MCF 10A (cell line): Measurements from ENCODE around the gene C3orf62. TPM values are rescaled to one million over a fixed set of nuclear protein-coding genes. Genes with fewer than 3 reads are reported as not detected.

Experiments used
- BruUV-seq: library from RNA; stranded (reverse); fragments of 400-500 nt; replicated peaks from 2 replicates; lab custom pipeline; 2021; lab: Mats Ljungman, UMichigan
- CTCF ChIA-PET: fragments of 300-600 bp; sonication (Branson Sonifier 250); formaldehyde crosslinking; extraction: SDS; loops from one replicate; lab custom pipeline; 2021; ENCODE audit warnings: antibody characterized with exemption, inconsistent platforms; lab: Yijun Ruan, JAX
- POLR2A ChIA-PET: fragments of 300-600, 350-650 bp; sonication (Branson Sonifier 250); formaldehyde crosslinking; extraction: SDS; loops from one replicate; lab custom pipeline; 2020; ENCODE audit warnings: antibody characterized with exemption, inconsistent platforms; lab: Yijun Ruan, JAX
- DNase-seq: peaks from one replicate; pipeline ENCODE4 v3.0.0-alpha.2; 2018; ENCODE audit not compliant: unreplicated experiment
- H3K27ac Mint-ChIP-seq: one replicate; pipeline ENCODE4 v1.8.0; 2022; ENCODE audit warnings: mild to moderate bottlenecking, low read depth, mixed read lengths; ENCODE audit not compliant: unreplicated experiment
- H3K27me3 Mint-ChIP-seq: one replicate; pipeline ENCODE4 v1.8.0; 2022; ENCODE audit warnings: mixed read lengths; ENCODE audit not compliant: insufficient read depth, unreplicated experiment
- H3K36me3 Mint-ChIP-seq: one replicate; pipeline ENCODE4 v1.8.0; 2022; ENCODE audit warnings: mild to moderate bottlenecking, moderate library complexity, mixed read lengths; ENCODE audit not compliant: insufficient read depth, unreplicated experiment
- H3K4me1 Mint-ChIP-seq: one replicate; pipeline ENCODE4 v1.8.0; 2022; ENCODE audit warnings: mixed read lengths; ENCODE audit not compliant: insufficient read depth, unreplicated experiment
- H3K4me3 Mint-ChIP-seq: one replicate; pipeline ENCODE4 v1.8.0; 2022; ENCODE audit warnings: mild to moderate bottlenecking, moderate library complexity, mixed read lengths; ENCODE audit not compliant: unreplicated experiment
- H3K9me3 Mint-ChIP-seq: one replicate; pipeline ENCODE4 v1.8.0; 2022; ENCODE audit warnings: mixed read lengths; ENCODE audit not compliant: unreplicated experiment
- intact Hi-C: fragments of 100-400 bp; cut with micrococcal nuclease; formaldehyde crosslinking; loops from 2 replicates; pipeline ENCODE4 v1.14.1; 2022
- total RNA-seq: library from RNA; stranded (reverse); gene quantifications from 2 replicates; pipeline ENCODE4 v1.2.3, GENCODE V29; 2022
- TF ChIP-seq, protein P1 (sequence below): fragments of 200-600 bp; IDR thresholded peaks from one replicate; pipeline ENCODE4 v1.8.0; 2022; ENCODE audit warnings: antibody characterized with exemption, mild to moderate bottlenecking; ENCODE audit not compliant: unreplicated experiment

C3orf62 gene
- total RNA-seq, 1 experiment from 2014 or later, result 8.1 TPM

DNA sequence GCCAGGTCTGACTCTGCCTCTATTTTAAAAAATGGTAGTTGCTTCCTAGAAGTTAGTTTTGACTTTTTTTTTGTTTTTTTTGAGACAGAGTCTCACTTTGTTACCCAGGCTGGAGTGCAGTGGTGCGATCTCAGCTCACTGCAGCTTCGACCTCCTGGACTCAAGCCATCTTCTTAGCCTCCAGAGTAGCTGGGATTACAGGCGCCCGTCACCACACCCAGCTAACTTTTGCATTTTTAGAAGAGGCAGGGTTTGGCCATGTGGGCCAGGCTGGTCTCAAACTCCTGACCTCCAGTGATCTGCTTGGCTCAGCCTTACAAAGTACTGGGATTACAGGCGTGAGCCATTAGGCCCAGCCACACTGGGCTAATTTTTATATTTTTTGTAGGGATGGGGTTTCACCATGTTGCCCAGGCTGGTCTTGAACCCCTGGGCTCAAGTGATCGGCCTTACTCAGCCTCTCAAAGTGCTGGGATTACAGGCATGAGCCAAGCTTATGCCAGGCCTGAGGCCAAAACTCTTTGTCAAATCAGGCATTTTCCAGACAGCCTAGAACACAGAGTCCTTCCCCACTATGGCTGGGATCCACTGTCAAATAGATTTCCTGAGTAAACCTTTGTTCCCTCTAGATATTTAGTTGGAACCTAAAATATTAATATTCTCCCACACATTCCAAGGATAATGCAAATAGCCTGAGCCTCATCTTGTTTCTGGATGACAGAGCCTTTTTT is 13.7 kb downstream of the C3orf62 start:
- ChIA-PET POLR2A (interaction anchor here (0.6 kb wide), 1 partner anchor 30 kb away, joined by 3 read pairs; no protein-coding TSS in a partner anchor), CTCF (interaction anchor here (0.6 kb wide), 1 partner anchor 48 kb away, joined by 3 read pairs; no protein-coding TSS in a partner anchor)
- Mint-ChIP-seq H3K9me3 (no peaks in the 10 kb centered on the region), H3K36me3 (no peaks in the 10 kb centered on the region), H3K27ac (no peak overlapping the region), H3K4me1 (no peaks in the 10 kb centered on the region), H3K27me3 (no peaks in the 10 kb centered on the region), H3K4me3 (no peak overlapping the region)
- no TSS peak for BruUV-seq
- TF ChIP-seq, protein P1, sequence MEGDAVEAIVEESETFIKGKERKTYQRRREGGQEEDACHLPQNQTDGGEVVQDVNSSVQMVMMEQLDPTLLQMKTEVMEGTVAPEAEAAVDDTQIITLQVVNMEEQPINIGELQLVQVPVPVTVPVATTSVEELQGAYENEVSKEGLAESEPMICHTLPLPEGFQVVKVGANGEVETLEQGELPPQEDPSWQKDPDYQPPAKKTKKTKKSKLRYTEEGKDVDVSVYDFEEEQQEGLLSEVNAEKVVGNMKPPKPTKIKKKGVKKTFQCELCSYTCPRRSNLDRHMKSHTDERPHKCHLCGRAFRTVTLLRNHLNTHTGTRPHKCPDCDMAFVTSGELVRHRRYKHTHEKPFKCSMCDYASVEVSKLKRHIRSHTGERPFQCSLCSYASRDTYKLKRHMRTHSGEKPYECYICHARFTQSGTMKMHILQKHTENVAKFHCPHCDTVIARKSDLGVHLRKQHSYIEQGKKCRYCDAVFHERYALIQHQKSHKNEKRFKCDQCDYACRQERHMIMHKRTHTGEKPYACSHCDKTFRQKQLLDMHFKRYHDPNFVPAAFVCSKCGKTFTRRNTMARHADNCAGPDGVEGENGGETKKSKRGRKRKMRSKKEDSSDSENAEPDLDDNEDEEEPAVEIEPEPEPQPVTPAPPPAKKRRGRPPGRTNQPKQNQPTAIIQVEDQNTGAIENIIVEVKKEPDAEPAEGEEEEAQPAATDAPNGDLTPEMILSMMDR, result no peak
- no peak for DNase-seq
- intact Hi-C loops, result no loop called here

DNA sequence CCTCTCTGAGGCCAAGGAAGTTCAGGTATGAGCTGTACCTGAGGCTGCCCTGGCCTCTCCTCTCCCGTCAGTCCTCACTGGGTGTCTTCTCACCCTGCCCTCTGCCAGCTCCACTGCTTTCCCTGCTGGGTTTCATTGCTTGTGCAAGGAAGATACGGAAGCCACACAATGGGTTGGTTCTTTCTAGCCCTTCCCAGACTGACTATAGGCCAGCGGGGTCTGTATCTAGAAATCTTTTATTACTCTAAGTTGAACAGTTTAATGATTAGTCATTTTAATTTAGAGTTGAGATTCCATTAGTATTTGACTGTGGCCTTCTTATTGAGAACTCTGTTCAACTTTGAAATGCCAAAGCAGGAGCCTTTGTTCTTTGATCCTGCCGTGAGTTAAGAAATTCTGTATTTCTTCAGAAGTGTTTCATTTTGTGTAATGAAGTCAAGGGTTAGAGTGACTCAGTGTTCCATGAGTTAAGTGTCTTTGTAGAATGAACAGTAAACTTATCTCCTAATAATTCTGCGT is 16.2 kb downstream of the C3orf62 start:
- no peak overlapping the region for H3K4me3 Mint-ChIP-seq

DNA sequence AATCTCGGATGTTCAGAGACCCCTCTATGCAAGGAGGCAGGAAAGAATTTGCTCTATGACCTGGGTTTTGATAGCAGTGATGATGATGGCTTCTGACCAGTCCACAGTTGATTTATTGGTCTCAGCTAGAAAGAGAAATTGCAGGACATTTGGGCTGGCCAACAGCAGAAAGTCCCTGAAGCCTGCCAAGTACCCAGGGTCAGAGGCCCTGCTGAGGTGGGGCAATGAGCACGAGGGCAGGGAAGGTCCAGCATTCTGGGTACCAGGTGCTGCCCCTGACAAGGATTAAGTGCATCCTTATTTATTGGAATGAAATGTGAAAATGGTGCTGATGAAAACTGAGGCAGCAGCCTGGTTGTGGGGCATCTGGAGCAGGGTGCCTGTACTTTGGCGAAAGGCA is 19.8 kb downstream of the C3orf62 start:
- BruUV-seq, result no TSS peak
- Mint-ChIP-seq H3K36me3 (no peaks in the 10 kb centered on the region), H3K4me1 (no peaks in the 10 kb centered on the region), H3K4me3 (no peak overlapping the region), H3K27ac (no peak overlapping the region), H3K27me3 (no peaks in the 10 kb centered on the region), H3K9me3 (no peaks in the 10 kb centered on the region)
- TF ChIP-seq, protein P1, result no peak
- intact Hi-C loops, result no loop called here
- ChIA-PET CTCF (no interaction called here), POLR2A (no interaction called here)
- DNase-seq, result no peak

More for the DNA sequence above, 16.2 kb downstream of the C3orf62 start:
- DNase-seq, result no peak
- ChIA-PET POLR2A (interaction anchor here (0.5 to 0.7 kb wide), 3 partner anchors 11 to 44 kb away, joined by 3 to 4 read pairs (median 3); no protein-coding TSS in a partner anchor), CTCF (no interaction called here)
- no peaks in the 10 kb centered on the region for H3K4me1 Mint-ChIP-seq
- H3K36me3 Mint-ChIP-seq, result no peaks in the 10 kb centered on the region
- intact Hi-C loops, result no loop called here
- BruUV-seq, result no TSS peak
- TF ChIP-seq, protein P1, result no peak
- no peak overlapping the region for H3K27ac Mint-ChIP-seq
- no peaks in the 10 kb centered on the region for H3K27me3 Mint-ChIP-seq
- no peaks in the 10 kb centered on the region for H3K9me3 Mint-ChIP-seq

DNA sequence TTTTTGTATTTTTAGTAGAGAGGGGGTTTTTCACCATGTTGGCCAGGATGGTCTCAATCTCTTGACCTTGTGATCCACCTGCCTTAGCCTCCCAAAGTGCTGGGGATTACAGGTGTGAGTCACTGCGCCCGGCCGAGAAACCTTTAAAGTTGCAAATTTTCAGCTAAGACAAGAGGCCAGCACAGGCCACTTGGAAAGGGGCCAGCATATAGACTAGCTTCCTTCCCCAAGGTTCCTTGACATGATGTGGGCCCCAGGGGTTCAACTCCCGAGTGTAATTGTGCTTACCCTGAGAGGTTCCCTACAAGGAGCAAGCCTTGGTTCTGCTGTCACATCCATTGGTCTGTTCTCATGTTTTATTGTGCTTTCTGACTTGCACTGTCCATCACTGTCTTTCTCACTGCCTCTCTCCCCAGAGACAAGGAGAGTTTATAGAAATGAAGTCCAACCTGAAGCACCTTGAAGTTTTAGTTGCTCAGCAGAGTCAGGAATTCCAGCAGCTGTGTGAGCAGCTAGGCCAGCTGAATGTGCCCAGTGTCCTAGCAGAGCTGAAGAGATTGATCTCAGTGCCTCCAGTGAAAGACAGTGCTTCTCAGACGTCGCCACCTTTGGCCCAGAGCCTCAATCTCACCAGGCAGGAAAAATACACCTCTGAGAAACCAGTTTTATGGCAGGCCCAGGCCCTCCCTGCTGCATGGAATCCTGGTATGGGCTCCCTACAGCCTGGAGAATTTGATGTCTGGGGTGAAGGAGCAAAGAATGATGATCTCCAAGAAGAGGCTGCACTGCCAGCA is 21.1 kb downstream of the C3orf62 start:
- CTCF ChIA-PET, result interaction anchor here (1.0 kb wide), 1 partner anchor 39 kb away, joined by 3 read pairs; no protein-coding TSS in a partner anchor
- peak overlapping the region; percentile 35 for H3K27ac Mint-ChIP-seq
- intact Hi-C loops, result no loop called here
- no TSS peak for BruUV-seq
- no peak for DNase-seq
- no peaks in the 10 kb centered on the region for H3K36me3 Mint-ChIP-seq
- POLR2A ChIA-PET, result no interaction called here
- no peaks in the 10 kb centered on the region for H3K27me3 Mint-ChIP-seq
- H3K4me3 Mint-ChIP-seq, result no peak overlapping the region
- TF ChIP-seq, protein P1, result no peak
- H3K9me3 Mint-ChIP-seq, result no peaks in the 10 kb centered on the region
- no peaks in the 10 kb centered on the region for H3K4me1 Mint-ChIP-seq
